Measurements from ENCODE around the gene WNT9A. TPM values are rescaled to one million over a fixed set of nuclear protein-coding genes. Genes with fewer than 3 reads are reported as not detected.

WNT9A gene
- total RNA-seq, 1 experiment from 2014 or later: 3.7 TPM

- Histone ChIP-seq H3K4me3 (no peak overlapping the region), H3K27ac (no peak overlapping the region), H3K4me1 (replicated peaks) (peaks cover 23% of the 10 kb centered on the region), H3K27me3 (replicated peaks) (no peaks in the 10 kb centered on the region), H3K36me3 (0 out of 2 replicates have a peak, but pooled peaks cover 3% of the 10 kb centered on the region), H3K9me3 (replicated peaks) (no peaks in the 10 kb centered on the region)
- DNase-seq (ENCODE audit: low read depth in 1 of 2, low spot score in 2 of 2): peak in 1 of 2 experiments; percentile 39
Measured at GRCh38 chr1:227942021-227942715, 5.6 kb downstream of the WNT9A start.

DNA sequence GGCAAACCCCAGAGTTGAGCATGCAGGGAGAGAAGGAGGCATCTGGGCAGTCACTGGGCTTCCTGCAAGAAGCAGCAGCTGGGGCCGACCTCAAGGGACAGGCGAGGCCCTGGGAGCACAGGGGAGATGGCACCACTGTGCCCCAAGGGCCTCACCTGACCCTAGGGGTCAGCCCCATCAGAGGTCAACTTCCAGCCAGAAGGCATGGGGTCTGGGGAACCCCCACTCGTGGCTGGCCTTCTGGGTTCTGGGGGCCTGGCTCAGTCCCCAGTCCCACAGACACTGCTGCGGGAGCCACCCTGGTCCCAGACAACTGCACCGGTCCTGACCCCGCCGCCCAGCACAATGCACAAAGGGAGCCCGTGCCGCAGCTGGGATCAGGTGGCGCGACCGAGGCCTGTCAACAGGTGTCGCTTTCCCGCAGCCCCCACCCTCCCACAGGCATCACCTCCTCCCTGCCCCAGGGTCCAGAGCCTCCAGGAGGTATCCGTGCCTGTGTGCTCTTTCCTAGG lies 6.2 kb downstream of the WNT9A start:
- H3K27ac ChIP-seq: no peak overlapping the region
- peak in 1 of 2 experiments; percentile 34 for DNase-seq (ENCODE audit: low read depth in 1 of 2, low spot score in 2 of 2)
- H3K4me1 ChIP-seq (replicated peaks): peaks cover 17% of the 10 kb centered on the region
- H3K36me3 ChIP-seq: 0 out of 2 replicates have a peak, but pooled peaks cover 3% of the 10 kb centered on the region
- H3K9me3 ChIP-seq (replicated peaks): no peaks in the 10 kb centered on the region
- no peak overlapping the region for H3K4me3 ChIP-seq
- H3K27me3 ChIP-seq (replicated peaks): no peaks in the 10 kb centered on the region

- H3K9me3 ChIP-seq (replicated peaks): peaks cover 5% of the 10 kb centered on the region
- peaks cover 10% of the 10 kb centered on the region for H3K4me1 ChIP-seq (replicated peaks)
- H3K27me3 ChIP-seq (replicated peaks): no peaks in the 10 kb centered on the region
- DNase-seq (ENCODE audit: low read depth in 1 of 2, low spot score in 2 of 2): peak in 1 of 2 experiments; percentile 39
- no peak overlapping the region for H3K27ac ChIP-seq
- H3K4me3 ChIP-seq: no peak overlapping the region
- H3K36me3 ChIP-seq: 0 out of 2 replicates have a peak, but pooled peaks cover 3% of the 10 kb centered on the region
Measured at GRCh38 chr1:227940791-227941241, 6.9 kb downstream of the WNT9A start.

DNA sequence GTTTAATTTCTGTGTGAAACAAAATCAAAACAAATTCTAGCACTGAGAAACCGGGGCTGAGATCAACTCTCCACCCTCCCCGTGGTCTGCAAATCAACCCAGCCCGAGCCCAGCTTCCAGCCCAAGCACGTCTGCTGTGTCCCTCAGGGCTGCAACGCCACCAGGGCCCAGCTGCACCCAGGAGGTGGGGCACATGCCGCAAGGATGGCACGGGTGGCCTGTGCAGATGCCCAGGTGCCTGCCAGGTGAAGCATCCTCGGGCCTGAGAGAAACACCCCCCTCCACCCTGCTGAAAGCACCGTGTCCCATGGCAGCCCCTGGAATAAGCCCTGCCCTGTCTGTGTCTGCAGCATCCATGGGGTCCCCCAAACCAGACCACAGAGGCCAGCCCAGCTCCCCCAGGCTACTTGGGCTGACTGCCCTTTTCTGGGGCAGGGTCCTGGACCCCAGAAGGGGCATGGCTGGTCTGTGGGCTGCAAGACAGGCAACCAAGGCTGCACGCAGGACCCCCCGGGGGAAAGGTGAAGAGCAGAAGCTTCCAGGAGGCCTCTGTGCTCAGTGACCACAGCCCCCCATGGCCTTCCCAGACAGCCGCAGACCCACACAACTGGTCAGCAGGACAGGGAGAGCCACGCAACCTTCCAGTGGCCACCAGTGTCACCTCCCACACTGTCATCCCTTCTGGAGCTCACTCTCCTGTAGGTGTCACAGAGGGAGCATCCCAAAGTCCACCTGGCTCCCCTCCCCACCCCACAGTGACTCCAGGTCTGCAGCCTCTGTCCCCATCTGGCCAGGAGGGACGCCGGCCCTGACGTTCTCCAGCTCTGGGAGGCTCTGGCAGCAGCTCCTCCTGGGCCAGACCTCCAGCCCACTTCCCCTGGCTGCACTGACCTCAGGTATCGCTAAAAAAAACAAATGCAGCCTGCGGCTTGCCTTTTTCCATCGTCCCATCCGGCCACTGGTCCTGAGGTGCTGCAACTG lies 7.7 kb downstream of the WNT9A start:
- peaks cover 12% of the 10 kb centered on the region for H3K9me3 ChIP-seq (replicated peaks)
- H3K36me3 ChIP-seq: 0 out of 2 replicates have a peak, but pooled peaks cover 3% of the 10 kb centered on the region
- peaks cover 3% of the 10 kb centered on the region; the same call in 1 of the 2 replicates for H3K4me1 ChIP-seq (replicated peaks)
- H3K4me3 ChIP-seq: no peak overlapping the region
- no peaks in the 10 kb centered on the region for H3K27me3 ChIP-seq (replicated peaks)
- no peak overlapping the region for H3K27ac ChIP-seq
- peak in 1 of 2 experiments; percentile 36 for DNase-seq (ENCODE audit: low read depth in 1 of 2, low spot score in 2 of 2)

- no peak for DNase-seq (ENCODE audit: low read depth in 1 of 2, low spot score in 2 of 2)
- no peaks in the 10 kb centered on the region for H3K27me3 ChIP-seq (replicated peaks)
- H3K9me3 ChIP-seq (replicated peaks): peaks cover 19% of the 10 kb centered on the region
- H3K4me1 ChIP-seq (replicated peaks): no peaks in the 10 kb centered on the region
- H3K4me3 ChIP-seq: no peak overlapping the region
- H3K27ac ChIP-seq: no peak overlapping the region
- 0 out of 2 replicates have a peak, but pooled peaks cover 3% of the 10 kb centered on the region for H3K36me3 ChIP-seq
Measured at GRCh38 chr1:227938911-227939790, 8.6 kb downstream of the WNT9A start.

GRCh38 chr1:227938276-227938675 lies 9.5 kb downstream of the WNT9A start:
- DNase-seq (ENCODE audit: low read depth in 1 of 2, low spot score in 2 of 2): no peak
- Histone ChIP-seq H3K4me1 (replicated peaks) (no peaks in the 10 kb centered on the region), H3K36me3 (0 out of 2 replicates have a peak, but pooled peaks cover 3% of the 10 kb centered on the region), H3K4me3 (no peak overlapping the region), H3K9me3 (replicated peaks) (peaks cover 23% of the 10 kb centered on the region), H3K27ac (no peak overlapping the region), H3K27me3 (replicated peaks) (no peaks in the 10 kb centered on the region)

DNA sequence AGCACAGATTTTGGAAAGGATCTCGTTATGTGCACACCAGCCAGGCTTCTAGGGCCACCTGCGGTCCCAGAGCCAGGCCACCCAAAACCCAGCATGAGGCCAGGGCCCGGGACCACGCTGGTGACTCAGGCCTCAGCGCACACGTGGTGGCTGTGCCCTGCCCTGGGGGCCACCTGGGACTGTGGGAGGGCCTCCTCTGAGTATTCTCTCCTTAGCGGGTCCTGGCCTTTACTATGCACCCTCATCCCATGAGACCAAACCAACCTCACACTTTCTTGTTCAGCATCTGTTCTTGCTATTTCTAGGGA lies 9.9 kb downstream of the WNT9A start:
- no peak overlapping the region for H3K27ac ChIP-seq
- no peak overlapping the region for H3K4me3 ChIP-seq
- no peaks in the 10 kb centered on the region for H3K4me1 ChIP-seq (replicated peaks)
- no peak for DNase-seq (ENCODE audit: low read depth in 1 of 2, low spot score in 2 of 2)
- H3K36me3 ChIP-seq: 0 out of 2 replicates have a peak, but pooled peaks cover 3% of the 10 kb centered on the region
- peaks cover 26% of the 10 kb centered on the region for H3K9me3 ChIP-seq (replicated peaks)
- no peaks in the 10 kb centered on the region for H3K27me3 ChIP-seq (replicated peaks)

- no peak for DNase-seq (ENCODE audit: low read depth in 1 of 2, low spot score in 2 of 2)
- Histone ChIP-seq H3K27ac (no peak overlapping the region), H3K4me3 (no peak overlapping the region)
Measured at GRCh38 chr1:227937031-227937837, 10.5 kb downstream of the WNT9A start.

DNA sequence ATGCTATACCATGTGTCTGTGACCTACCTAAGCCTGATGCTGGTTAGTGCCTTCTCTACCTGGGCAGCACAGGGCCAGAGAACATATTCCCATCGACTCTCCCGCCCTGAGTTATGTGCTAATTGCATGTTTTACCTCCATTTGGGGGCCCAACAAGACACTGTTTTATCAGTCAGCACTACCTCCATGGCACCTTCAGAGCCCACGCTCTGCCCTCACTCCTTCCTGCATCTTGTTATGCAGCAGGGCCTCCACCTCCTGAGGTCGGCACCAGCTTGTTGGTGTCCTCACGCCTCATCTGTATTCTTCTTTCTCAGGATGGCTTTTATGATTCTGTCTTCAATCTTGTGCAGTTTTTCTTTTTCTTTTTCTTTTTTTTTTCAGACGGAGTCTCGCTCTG lies 11.9 kb downstream of the WNT9A start:
- Histone ChIP-seq H3K36me3 (0 out of 2 replicates have a peak, but pooled peaks cover 3% of the 10 kb centered on the region), H3K9me3 (replicated peaks) (peaks cover 26% of the 10 kb centered on the region), H3K4me1 (replicated peaks) (no peaks in the 10 kb centered on the region), H3K27me3 (replicated peaks) (no peaks in the 10 kb centered on the region), H3K27ac (no peak overlapping the region), H3K4me3 (no peak overlapping the region)
- DNase-seq (ENCODE audit: low read depth in 1 of 2, low spot score in 2 of 2): no peak

More at GRCh38 chr1:227937031-227937837, 10.5 kb downstream of the WNT9A start:
- H3K9me3 ChIP-seq (replicated peaks): peaks cover 26% of the 10 kb centered on the region
- H3K36me3 ChIP-seq: 0 out of 2 replicates have a peak, but pooled peaks cover 3% of the 10 kb centered on the region
- no peaks in the 10 kb centered on the region for H3K27me3 ChIP-seq (replicated peaks)
- H3K4me1 ChIP-seq (replicated peaks): no peaks in the 10 kb centered on the region

GRCh38 chr1:227934476-227935313 lies 13.0 kb downstream of the WNT9A start:
- H3K27ac ChIP-seq: no peak overlapping the region
- H3K27me3 ChIP-seq (replicated peaks): no peaks in the 10 kb centered on the region
- no peak overlapping the region for H3K4me3 ChIP-seq
- peak in 1 of 2 experiments; percentile 27 for DNase-seq (ENCODE audit: low read depth in 1 of 2, low spot score in 2 of 2)
- H3K4me1 ChIP-seq (replicated peaks): no peaks in the 10 kb centered on the region
- peaks cover 26% of the 10 kb centered on the region for H3K9me3 ChIP-seq (replicated peaks)
- 0 out of 2 replicates have a peak, but pooled peaks cover 3% of the 10 kb centered on the region for H3K36me3 ChIP-seq

GRCh38 chr1:227929751-227930472 lies 17.8 kb downstream of the WNT9A start:
- H3K36me3 ChIP-seq: no peaks in the 10 kb centered on the region
- no peak for DNase-seq (ENCODE audit: low read depth in 1 of 2, low spot score in 2 of 2)
- peaks cover 6% of the 10 kb centered on the region for H3K4me1 ChIP-seq (replicated peaks)
- no peak overlapping the region for H3K27ac ChIP-seq
- no peak overlapping the region for H3K4me3 ChIP-seq
- H3K9me3 ChIP-seq (replicated peaks): peaks cover 12% of the 10 kb centered on the region
- H3K27me3 ChIP-seq (replicated peaks): no peaks in the 10 kb centered on the region

Data from SJSA1 (cell line).